NCI-H187 (cell line): ENCODE measurements around the gene GLIPR1.
"Not testable (repeated sequence)": the region's sequence is repeated elsewhere in the genome, so short reads cannot be mapped to it uniquely, and the experiment has no call there.

Experiments
- DNase-seq, 2 experiments: peaks; one replicate each; lab custom pipeline; 2025; lab: John Stamatoyannopoulos, UW

GLIPR1 gene

GRCh38 chr12:75480469-75480949, at the start of gene GLIPR1:
Gene GLIPR1 (plus strand): TSS chr12:75480755. CDS start chr12:75480881, 126 bp downstream.
- DNase-seq, result no peak

- DNase-seq, result no peak
These were observed 47.6 kb upstream of the GLIPR1 start for GRCh38 chr12:75432924-75433323.

- DNase-seq, result no peak
These were observed 43.0 kb upstream of the GLIPR1 start for GRCh38 chr12:75437564-75437963.

- no peak for DNase-seq
These were observed 42.3 kb upstream of the GLIPR1 start for GRCh38 chr12:75438059-75438754.

- no peak for DNase-seq
These were observed 41.5 kb upstream of the GLIPR1 start for GRCh38 chr12:75439048-75439447.

- no peak for DNase-seq
These were observed 40.6 kb upstream of the GLIPR1 start for GRCh38 chr12:75439930-75440329.

GRCh38 chr12:75441687-75442449, 38.7 kb upstream of the GLIPR1 start:
- DNase-seq, result not testable (repeated sequence)

GRCh38 chr12:75442454-75442853, 38.1 kb upstream of the GLIPR1 start:
- DNase-seq, result not testable (repeated sequence)

GRCh38 chr12:75443709-75444108, 36.8 kb upstream of the GLIPR1 start:
- no peak for DNase-seq

GRCh38 chr12:75444429-75445136, 36.0 kb upstream of the GLIPR1 start:
- DNase-seq, result no peak

- DNase-seq, result not testable (repeated sequence)
These were observed 35.4 kb upstream of the GLIPR1 start for GRCh38 chr12:75445137-75445507.

- no peak for DNase-seq
These were observed 33.7 kb upstream of the GLIPR1 start for GRCh38 chr12:75446857-75447256.

GRCh38 chr12:75447691-75448393, 32.7 kb upstream of the GLIPR1 start:
- DNase-seq, result no peak

- no peak for DNase-seq
These were observed 27.8 kb upstream of the GLIPR1 start for GRCh38 chr12:75452675-75453330.

GRCh38 chr12:75455839-75456238, 24.7 kb upstream of the GLIPR1 start:
- no peak for DNase-seq

- no peak for DNase-seq
These were observed 23.4 kb upstream of the GLIPR1 start for GRCh38 chr12:75457191-75457590.

- DNase-seq, result not testable (repeated sequence)
These were observed 22.7 kb upstream of the GLIPR1 start for GRCh38 chr12:75457866-75458265.

GRCh38 chr12:75459755-75460154, 20.8 kb upstream of the GLIPR1 start:
- DNase-seq, result no peak

GRCh38 chr12:75460204-75460603, 20.4 kb upstream of the GLIPR1 start:
- no peak for DNase-seq

- DNase-seq, result no peak
These were observed 8.4 kb upstream of the GLIPR1 start for GRCh38 chr12:75471902-75472890.
